Endothelial cell of umbilical vein (primary cell): ENCODE results near the gene MYH11. TPM values are rescaled to one million over a fixed set of nuclear protein-coding genes. Genes with fewer than 3 reads are reported as not detected.

Experiments used
- BruUV-seq: library from RNA; stranded (reverse); fragments of 400-500 nt; replicated peaks from 2 replicates; lab custom pipeline; 2021; lab: Mats Ljungman, UMichigan
- CTCF ChIA-PET: fragments of 300-600, 350-600 bp; sonication (Branson Sonifier 250); formaldehyde crosslinking; loops from one replicate; lab custom pipeline; 2021; ENCODE audit warnings: antibody characterized with exemption, inconsistent platforms; lab: Charles Lee
- POLR2A ChIA-PET: fragments of 300-600, 350-600 bp; sonication (Branson Sonifier 250); formaldehyde crosslinking; loops from one replicate; lab custom pipeline; 2021; ENCODE audit warnings: antibody characterized with exemption, inconsistent platforms; lab: Charles Lee
- DNase-seq: peaks from one replicate; pipeline ENCODE4 v3.0.0-alpha.2; 2011; ENCODE audit warnings: low read depth, low spot score
- FAIRE-seq: peaks from 2 replicates; lab custom pipeline; 2011; peaks lifted over from hg19 to GRCh38; lab: Jason Lieb, UNC
- H2AFZ ChIP-seq: 2 replicates; pipeline ENCODE4 v1.6.0; 2012; ENCODE audit warnings: low read depth, low read length, control low read depth, inconsistent platforms
- H3K27ac ChIP-seq: 2 replicates; pipeline ENCODE4 v1.5.1; 2011; ENCODE audit warnings: low read depth, mild to moderate bottlenecking, control low read depth, low read length, moderate library complexity; ENCODE audit not compliant: insufficient read depth
- H3K27me3 ChIP-seq, 2 experiments: 2 replicates each; pipeline versions ENCODE4 v1.6.0 to v1.6.1; 2011; ENCODE audit warnings: low read length in 2 of 2, mixed read lengths in 1 of 2; ENCODE audit not compliant: control insufficient read depth in 2 of 2, insufficient read depth in 2 of 2
- H3K36me3 ChIP-seq, 2 experiments: 2 replicates in 1 of 2; 3 replicates in 1 of 2; pipeline ENCODE4 v1.5.1; 2011; ENCODE audit warnings: low read length in 2 of 2, mild to moderate bottlenecking in 1 of 2, moderate library complexity in 1 of 2; ENCODE audit not compliant: control insufficient read depth in 2 of 2, insufficient read depth in 2 of 2; ENCODE audit errors: extremely low read depth in 1 of 2
- H3K4me1 ChIP-seq: 3 replicates; pipeline ENCODE4 v1.5.1; 2011; ENCODE audit warnings: mild to moderate bottlenecking, low read length; ENCODE audit not compliant: control insufficient read depth, insufficient read depth; ENCODE audit errors: extremely low read depth
- H3K4me2 ChIP-seq: 2 replicates; pipeline ENCODE4 v1.6.1; 2011; ENCODE audit warnings: low read length, control low read depth, mixed read lengths; ENCODE audit not compliant: insufficient read depth
- H3K4me3 ChIP-seq, 3 experiments: fragments of 200-600 bp in 1 of 3; sonication (generic), shearing (Covaris generic) in 1 of 3; replicated peaks in 1 of 3; 2 replicates each; pipeline ENCODE4 v1.5.1; 2011 to 2016; ENCODE audit warnings: control low read depth in 3 of 3, low read length in 3 of 3, mild to moderate bottlenecking in 2 of 3, inconsistent platforms in 1 of 3, low read depth in 1 of 3, moderate library complexity in 1 of 3; ENCODE audit not compliant: insufficient read depth in 1 of 3
- H3K79me2 ChIP-seq: 2 replicates; pipeline ENCODE4 v1.6.0; 2012; ENCODE audit warnings: low read length, inconsistent platforms; ENCODE audit not compliant: control insufficient read depth, insufficient read depth
- H3K9ac ChIP-seq: replicated peaks from 2 replicates; pipeline ENCODE3; 2011; ENCODE audit warnings: low read length, control low read depth; ENCODE audit not compliant: insufficient read depth; ENCODE audit errors: extremely low read depth
- H3K9me1 ChIP-seq: replicated peaks from 3 replicates; pipeline ENCODE4 v1.6.0; 2011; ENCODE audit warnings: mild to moderate bottlenecking, low read length; ENCODE audit not compliant: control insufficient read depth, insufficient read depth; ENCODE audit errors: extremely low read depth
- H3K9me3 ChIP-seq: replicated peaks from 2 replicates; pipeline ENCODE4 v1.5.1; 2012; ENCODE audit warnings: low read length, inconsistent platforms; ENCODE audit not compliant: control insufficient read depth, insufficient read depth
- H4K20me1 ChIP-seq: replicated peaks from 2 replicates; pipeline ENCODE3; 2011; ENCODE audit warnings: mild to moderate bottlenecking, low read length; ENCODE audit not compliant: control insufficient read depth, insufficient read depth; ENCODE audit errors: extremely low read depth
- EZH2 ChIP-seq: IDR thresholded peaks from 2 replicates; pipeline ENCODE4 v1.6.1; 2012; ENCODE audit warnings: borderline replicate concordance, low read depth, mild to moderate bottlenecking, moderate library complexity, low read length, inconsistent platforms; ENCODE audit not compliant: severe bottlenecking
- FOS ChIP-seq: IDR thresholded peaks from 2 replicates; pipeline ENCODE4 v1.6.1; 2011; ENCODE audit warnings: mild to moderate bottlenecking, low read length, moderate library complexity, borderline replicate concordance; ENCODE audit not compliant: insufficient read depth
- GATA2 ChIP-seq: IDR thresholded peaks from 2 replicates; pipeline ENCODE4 v1.7.0; 2011; ENCODE audit warnings: low read depth, mild to moderate bottlenecking, moderate library complexity, mixed read lengths, low read length; ENCODE audit not compliant: insufficient read length, insufficient read depth
- JUN ChIP-seq: IDR thresholded peaks from 2 replicates; pipeline ENCODE4 v1.6.1; 2011; ENCODE audit warnings: borderline replicate concordance, low read depth; ENCODE audit not compliant: insufficient read length, insufficient read depth
- MYC ChIP-seq: IDR thresholded peaks from one replicate; pipeline ENCODE4 v1.6.1; 2011; ENCODE audit warnings: mild to moderate bottlenecking, low read depth, low read length
- POLR2A ChIP-seq: IDR thresholded peaks from 2 replicates; pipeline ENCODE4 v1.6.1; 2012; ENCODE audit warnings: low read depth, mild to moderate bottlenecking, control low read depth, low read length
- POLR2AphosphoS5 ChIP-seq: IDR thresholded peaks from 2 replicates; pipeline ENCODE4 v1.6.1; 2012; ENCODE audit warnings: low read depth, mild to moderate bottlenecking, control low read depth, low read length, moderate library complexity; ENCODE audit not compliant: insufficient read depth
- dilution Hi-C: fragments of 300-500 bp; cut with MboI; formaldehyde crosslinking; loops from one replicate; pipeline ENCODE4 v1.15.0; 2019; ENCODE audit warnings: low sequenced_read_pairs; ENCODE audit not compliant: extremely low pct_ligation_motif_present
- intact Hi-C: fragments of 100-400 bp; cut with micrococcal nuclease; formaldehyde crosslinking; loops from one replicate; pipeline ENCODE4 v1.10.0; 2022
- polyA plus RNA-seq, 4 experiments: library from polyadenylated mRNA; depleted of rRNA in 3 of 4; stranded (reverse) in 3 of 4; unstranded in 1 of 4; fragments of >200 nt; gene quantifications; 2 replicates each; pipeline versions ENCODE4 v1.2.1 to v1.2.3, GENCODE V29; 2011 to 2012; ENCODE audit warnings: missing spikeins in 1 of 4
- total RNA-seq: library from RNA; stranded (reverse); gene quantifications from 2 replicates; pipeline ENCODE4 v1.2.3, GENCODE V29; 2021
- TF ChIP-seq, protein P1 (sequence below): IDR thresholded peaks from 2 replicates; pipeline ENCODE4 v1.6.1; 2011; ENCODE audit not compliant: insufficient read depth, insufficient read length
- TF ChIP-seq, protein P2 (sequence below), 2 donors: IDR thresholded peaks; 1 replicate in 1 of 2; 2 replicates in 1 of 2; pipeline ENCODE4 v1.5.1; 2011; ENCODE audit warnings: low read length in 2 of 2, mild to moderate bottlenecking in 2 of 2, moderate library complexity in 2 of 2, control low read depth in 1 of 2, inconsistent platforms in 1 of 2, low read depth in 1 of 2; ENCODE audit not compliant: insufficient read depth in 1 of 2; ENCODE audit errors: extremely low read depth in 1 of 2

Gene MYH11
- total and polyA plus RNA-seq, 2 donors (not counting 3 experiments of a cell fraction or from before 2014, with no cell fraction given) = not detected

DNA sequence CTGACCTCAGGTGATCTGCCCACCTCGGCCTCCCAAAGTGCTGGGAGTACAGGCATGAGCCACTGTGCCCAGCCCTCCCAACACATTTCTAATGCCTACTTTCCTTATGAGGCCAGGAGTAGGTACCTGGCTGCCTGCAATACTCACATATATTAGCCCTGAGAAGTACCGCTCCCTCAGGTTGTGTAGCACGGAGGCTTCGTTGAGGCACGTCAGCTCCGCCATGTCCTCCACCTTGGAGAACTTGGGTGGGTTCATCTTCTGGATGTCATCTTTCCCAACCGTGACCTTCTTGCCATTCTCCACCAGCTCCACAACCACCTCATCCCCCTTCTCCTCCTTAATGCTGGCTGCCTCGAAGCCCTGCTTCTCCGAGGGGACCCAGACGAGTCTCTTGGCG lies 19.1 kb downstream of the MYH11 start:
- POLR2A ChIA-PET = no interaction called here
- dilution Hi-C loops = no loop called here
- Histone ChIP-seq H3K4me2 (no peak overlapping the region), H3K9me1 (no peaks in the 10 kb centered on the region), H2AFZ (no peak overlapping the region), H3K9me3 (no peaks in the 10 kb centered on the region), H3K79me2 (no peaks in the 10 kb centered on the region), H3K4me3 (no peak overlapping the region), H3K27ac (no peak overlapping the region), H4K20me1 (no peaks in the 10 kb centered on the region), H3K36me3 (no peaks in the 10 kb centered on the region), H3K4me1 (no peaks in the 10 kb centered on the region), H3K27me3 (no peaks in the 10 kb centered on the region), H3K9ac (no peak overlapping the region)
- DNase-seq (no peak), FAIRE-seq (no peak)
- CTCF ChIA-PET = interaction anchor here (2.5 kb wide), 1 partner anchor 10 kb away, joined by 8 read pairs; no protein-coding TSS in a partner anchor
- intact Hi-C loops = no loop called here
- BruUV-seq = no TSS peak
- TF ChIP-seq MYC (no peak), EZH2 (no peak), POLR2A (no peak)
- TF ChIP-seq, protein P1, sequence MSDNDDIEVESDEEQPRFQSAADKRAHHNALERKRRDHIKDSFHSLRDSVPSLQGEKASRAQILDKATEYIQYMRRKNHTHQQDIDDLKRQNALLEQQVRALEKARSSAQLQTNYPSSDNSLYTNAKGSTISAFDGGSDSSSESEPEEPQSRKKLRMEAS = no peak

DNA sequence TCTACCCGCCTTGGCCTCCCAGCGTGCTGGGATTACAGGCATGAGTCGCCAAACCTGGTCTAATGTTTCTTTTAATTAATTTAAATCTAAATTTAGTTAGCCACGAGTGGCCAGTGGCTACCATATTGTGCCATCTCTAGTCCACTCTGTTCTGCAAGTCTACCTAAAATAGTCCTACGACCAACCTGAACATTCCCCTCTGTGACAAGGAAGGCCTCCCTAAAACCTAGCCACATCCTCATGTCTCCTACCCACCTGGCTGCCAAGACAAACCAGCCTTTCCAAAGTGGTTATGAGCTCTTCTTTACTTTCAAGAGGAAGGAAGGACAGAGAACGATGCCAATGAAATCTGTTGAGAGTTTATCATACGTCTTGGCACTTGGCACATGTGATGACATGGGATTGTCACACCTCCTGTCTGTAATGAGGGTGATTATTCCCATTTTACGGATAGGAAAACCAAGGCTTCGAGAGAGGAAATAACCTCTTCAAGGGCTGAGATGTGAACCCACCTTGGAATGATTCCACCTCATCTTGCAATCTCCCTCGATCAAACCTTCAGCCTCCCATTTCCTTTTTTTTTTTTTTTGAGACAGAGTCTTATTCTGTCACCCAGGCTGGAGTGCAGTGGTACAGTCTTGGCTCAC lies 19.7 kb downstream of the MYH11 start:
- H4K20me1 ChIP-seq = no peaks in the 10 kb centered on the region
- no peaks in the 10 kb centered on the region for H3K9me1 ChIP-seq
- ChIA-PET POLR2A (no interaction called here), CTCF (interaction anchor here (2.5 to 5.0 kb wide), 2 partner anchors 11 to 15 kb away, joined by 8 to 44 read pairs; no protein-coding TSS in a partner anchor)
- H3K36me3 ChIP-seq = no peaks in the 10 kb centered on the region
- H3K4me2 ChIP-seq = no peak overlapping the region
- intact Hi-C loops = no loop called here
- TF ChIP-seq GATA2 (no peak), POLR2A (no peak), MYC (no peak), POLR2AphosphoS5 (no peak), EZH2 (no peak), JUN (no peak), FOS (no peak)
- TF ChIP-seq, protein P2, sequence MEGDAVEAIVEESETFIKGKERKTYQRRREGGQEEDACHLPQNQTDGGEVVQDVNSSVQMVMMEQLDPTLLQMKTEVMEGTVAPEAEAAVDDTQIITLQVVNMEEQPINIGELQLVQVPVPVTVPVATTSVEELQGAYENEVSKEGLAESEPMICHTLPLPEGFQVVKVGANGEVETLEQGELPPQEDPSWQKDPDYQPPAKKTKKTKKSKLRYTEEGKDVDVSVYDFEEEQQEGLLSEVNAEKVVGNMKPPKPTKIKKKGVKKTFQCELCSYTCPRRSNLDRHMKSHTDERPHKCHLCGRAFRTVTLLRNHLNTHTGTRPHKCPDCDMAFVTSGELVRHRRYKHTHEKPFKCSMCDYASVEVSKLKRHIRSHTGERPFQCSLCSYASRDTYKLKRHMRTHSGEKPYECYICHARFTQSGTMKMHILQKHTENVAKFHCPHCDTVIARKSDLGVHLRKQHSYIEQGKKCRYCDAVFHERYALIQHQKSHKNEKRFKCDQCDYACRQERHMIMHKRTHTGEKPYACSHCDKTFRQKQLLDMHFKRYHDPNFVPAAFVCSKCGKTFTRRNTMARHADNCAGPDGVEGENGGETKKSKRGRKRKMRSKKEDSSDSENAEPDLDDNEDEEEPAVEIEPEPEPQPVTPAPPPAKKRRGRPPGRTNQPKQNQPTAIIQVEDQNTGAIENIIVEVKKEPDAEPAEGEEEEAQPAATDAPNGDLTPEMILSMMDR (IDR thresholded peaks at IDR 0.05; ENCODE audit: extremely low read depth in 1 of 2, insufficient read depth in 1 of 2, low read depth in 1 of 2, low read length in 2 of 2) = no peak
- TF ChIP-seq, protein P1 = no peak
- no peaks in the 10 kb centered on the region for H3K9me3 ChIP-seq
- H2AFZ ChIP-seq = no peak overlapping the region
- DNase-seq = no peak
- H3K79me2 ChIP-seq = no peaks in the 10 kb centered on the region
- no peak overlapping the region for H3K4me3 ChIP-seq
- FAIRE-seq = no peak
- no peaks in the 10 kb centered on the region for H3K4me1 ChIP-seq
- no peak overlapping the region for H3K9ac ChIP-seq
- BruUV-seq = no TSS peak
- dilution Hi-C loops = no loop called here
- no peak overlapping the region for H3K27ac ChIP-seq
- no peaks in the 10 kb centered on the region for H3K27me3 ChIP-seq
